HG03460 (cell line): ENCODE measurements around the gene RNH1.
A peak's percentile ranks its signal among the peaks of the same experiment; 100 is the strongest.

Experiments used
- ATAC-seq: cut with Tn5 transposase; IDR thresholded peaks from one replicate; pipeline ENCODE4 v1.9.1; 2021; ENCODE audit not compliant: unreplicated experiment

RNH1 gene

DNA sequence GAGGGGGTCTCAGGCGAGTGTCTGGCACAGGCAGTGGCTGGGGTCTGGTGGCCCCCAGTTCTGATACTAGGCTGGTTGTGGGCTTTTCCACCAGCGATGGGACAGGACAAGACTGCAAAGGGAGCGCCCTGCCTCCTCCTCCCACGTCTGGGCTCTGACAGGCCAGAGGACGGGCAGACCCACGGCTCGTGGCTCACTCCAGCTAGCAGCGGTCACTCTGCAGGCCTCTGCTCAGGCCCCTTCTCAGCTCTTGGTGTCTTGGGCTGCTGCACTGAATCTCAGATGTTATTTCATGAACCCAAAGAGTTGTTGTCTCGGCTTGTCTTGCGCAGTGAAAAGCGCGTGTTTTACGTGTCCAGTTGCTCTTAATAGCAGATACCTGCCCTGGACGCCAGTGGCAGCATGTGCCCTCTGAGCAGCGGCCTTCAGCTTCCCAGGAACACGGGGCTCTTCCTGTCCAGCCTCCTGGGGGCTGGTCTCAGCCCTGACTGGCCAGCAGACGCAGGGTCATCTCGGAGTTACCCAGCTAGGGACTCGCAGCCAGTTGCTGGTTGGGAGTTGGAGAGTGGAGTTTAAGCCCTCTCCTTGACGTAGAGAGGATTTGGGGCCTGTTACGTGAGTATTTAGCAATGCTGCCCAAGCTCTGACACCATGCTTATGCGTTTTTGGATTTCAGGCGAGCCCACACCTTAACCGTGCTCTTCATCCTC, 47.4 kb downstream of the RNH1 start:
- no peak for ATAC-seq

DNA sequence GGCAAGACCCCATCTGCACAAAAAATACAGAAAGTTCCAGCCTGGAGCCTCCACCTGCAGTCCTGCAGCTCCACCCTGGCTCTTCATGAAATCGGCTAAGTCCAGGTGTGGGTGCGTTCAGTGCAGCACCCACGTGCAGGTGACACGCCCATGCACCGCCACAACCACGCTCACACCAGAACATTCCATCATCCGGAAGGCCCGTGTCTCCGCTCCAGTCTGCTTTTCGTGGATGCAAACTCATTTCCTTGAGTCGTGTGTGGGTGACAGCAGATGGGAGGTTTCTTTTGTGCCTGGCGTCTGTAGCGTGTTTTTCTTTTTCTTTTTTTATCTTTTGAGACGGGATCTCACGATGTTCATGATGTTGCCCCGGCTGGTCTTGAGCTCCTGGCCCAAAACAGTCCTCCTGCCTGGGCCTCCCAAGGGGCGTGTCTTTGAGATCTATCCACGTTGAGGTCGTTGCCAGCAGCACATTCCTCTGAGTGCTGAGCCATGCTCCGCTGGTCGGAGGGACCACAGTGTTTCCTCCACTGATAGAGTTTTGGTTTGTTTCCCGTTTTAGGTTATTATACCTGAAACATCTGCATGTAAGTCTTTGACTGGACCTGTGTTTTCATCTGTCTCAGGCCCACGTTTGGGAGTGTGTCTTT, 49.8 kb downstream of the RNH1 start:
- no peak for ATAC-seq

DNA sequence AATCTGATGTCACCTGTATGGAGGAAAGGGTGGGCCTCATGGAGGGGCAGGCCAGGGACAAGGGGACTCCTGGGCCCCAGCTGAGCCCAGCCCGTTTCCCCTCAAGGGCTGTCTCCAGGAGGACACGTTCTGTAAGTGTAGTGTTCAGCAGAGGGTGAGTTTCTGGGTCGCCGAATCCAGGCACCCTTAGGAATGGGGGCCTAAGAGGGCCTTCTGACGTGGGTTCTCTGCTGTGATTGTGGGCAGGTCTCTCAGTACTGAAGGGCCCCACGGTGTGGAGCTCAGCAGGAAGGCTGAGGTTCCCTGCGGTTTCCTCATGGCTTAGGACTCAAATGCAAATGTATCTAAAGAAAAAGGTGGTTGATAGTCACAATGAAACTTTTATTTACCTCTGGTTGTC, 50.5 kb downstream of the RNH1 start:
- no peak for ATAC-seq

DNA sequence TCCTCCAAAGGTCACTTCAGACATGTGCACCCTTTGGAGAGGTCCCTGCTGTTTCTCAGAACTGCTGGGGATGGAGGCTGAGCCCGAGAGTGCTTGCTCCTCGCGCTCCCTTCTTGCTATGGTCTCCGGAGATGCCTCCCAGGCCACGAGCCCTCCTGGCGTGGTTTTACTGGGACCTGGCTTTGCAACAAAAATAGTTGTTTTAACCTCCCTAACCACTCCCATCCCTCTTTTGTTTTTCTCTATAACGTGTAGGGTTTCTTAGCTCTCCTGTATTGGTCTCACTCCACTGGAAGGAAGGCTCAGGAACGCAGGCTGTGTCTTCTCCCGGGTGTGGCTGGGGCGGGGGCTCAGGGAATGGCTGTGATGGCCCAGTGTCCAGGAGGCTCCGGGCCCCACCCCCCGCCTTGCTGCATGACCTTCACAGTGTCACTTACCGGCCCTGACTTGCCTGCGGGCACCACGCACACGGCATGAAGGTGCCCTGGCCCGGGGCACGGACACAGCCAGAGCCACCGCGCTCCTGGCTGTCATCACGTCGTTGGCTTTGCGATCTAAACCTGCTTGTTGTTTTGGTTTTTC, 51.4 kb downstream of the RNH1 start:
- no peak for ATAC-seq

DNA sequence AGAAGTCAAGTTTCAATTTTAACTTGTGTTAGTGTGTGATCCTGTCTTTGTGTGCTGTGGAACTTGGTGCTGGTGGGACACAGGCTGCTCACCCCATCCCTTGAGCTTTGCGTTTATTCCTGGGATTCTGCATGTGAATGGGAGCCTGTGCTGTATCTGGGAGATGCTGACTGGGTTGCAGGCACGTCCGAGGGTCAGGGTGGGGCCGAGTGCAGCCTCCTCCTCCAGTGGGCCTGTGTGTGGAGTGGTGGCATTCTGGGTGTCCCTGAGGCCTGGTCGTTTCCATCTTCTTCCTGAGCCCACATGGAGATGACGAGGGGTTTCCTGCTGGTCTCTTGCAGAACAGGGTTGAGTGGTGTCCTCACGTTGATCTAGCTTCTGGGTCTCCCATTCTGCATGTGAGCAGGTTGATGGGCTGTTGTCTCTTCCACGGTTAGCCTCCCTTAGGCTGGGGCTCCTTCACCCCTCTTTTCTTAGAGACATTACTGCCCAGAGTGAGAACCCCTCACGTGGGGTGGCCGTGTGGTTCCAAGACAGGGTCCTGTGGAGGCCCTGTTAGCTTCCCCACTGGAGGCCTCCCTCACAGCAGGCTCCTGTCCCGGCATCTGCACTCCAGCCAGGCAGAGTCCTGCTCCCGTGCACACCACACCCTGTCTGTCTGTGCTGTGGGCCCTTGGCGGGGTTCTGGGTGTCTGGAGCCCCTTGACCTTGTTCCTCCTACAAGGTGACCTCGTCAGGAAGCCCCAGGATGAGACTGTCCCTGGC, 52.1 kb downstream of the RNH1 start:
- no peak for ATAC-seq

DNA sequence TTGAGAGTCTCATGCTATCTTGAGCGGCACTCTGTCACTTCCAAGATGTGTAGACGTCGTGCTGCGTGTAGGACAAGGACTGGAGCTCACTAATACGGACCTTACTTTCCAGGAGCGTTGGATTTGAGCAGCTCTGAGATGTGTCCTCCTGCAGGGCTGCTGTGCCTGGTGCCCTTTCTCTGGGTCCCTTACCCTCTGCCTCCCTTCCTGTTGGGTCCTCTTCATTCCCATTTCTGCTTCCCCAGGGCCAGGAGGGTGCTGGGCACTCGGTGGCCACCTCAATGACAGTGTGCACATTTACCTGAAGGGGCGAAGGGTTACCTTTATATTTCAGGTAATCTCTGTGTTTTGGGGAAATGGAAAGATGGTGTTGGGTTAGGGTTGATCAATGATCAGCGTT, 53.0 kb downstream of the RNH1 start:
- no peak for ATAC-seq

DNA sequence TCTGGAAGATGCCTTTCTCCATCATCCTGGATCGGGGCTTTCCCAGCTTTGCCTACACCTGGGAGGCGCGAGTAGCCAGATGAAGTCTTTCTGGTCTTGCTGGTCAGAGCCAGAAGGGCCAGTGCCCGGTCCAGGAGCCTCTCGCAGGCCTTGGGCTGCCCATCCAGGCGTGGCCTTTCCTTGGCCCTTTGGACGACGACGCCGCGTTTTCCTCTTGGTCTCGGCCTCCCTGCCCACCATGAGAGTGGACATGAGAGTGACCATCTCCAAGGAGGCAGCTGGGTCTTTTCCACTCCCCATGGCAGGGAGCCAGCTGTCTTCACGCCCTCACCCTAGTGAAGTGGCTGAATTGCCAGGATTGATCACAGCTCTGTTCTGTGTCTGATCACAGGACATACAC, 53.5 kb downstream of the RNH1 start:
- no peak for ATAC-seq

DNA sequence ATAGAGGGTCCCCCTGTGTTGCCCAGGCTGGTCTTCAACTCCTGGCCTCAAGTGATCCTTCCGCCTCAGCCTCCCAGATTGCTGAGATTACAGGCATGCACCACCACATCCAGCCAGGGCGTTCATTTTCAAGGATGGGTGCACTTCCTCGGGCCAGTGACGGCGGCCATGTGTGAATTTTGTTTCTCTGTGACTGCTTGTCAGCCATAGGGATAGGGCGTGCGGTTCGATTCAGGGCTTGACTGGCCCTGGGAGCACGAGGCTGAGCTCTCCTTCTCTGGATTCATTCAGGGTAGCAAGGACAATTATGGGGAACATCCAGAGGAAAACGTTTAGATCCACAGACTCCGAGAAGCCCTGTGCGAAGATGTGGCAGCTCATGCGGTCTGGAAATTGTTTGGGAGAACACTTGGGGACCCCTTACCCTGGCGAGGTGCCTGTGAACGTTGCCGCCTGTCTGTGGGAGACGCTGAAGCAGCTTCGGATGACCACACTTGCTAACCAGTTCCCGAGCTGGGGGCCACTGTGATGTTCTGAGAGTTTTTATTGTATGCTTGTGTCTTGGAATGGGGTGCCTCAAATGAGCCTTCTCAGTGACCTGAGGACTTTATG, 54.0 kb downstream of the RNH1 start:
- no peak for ATAC-seq

DNA sequence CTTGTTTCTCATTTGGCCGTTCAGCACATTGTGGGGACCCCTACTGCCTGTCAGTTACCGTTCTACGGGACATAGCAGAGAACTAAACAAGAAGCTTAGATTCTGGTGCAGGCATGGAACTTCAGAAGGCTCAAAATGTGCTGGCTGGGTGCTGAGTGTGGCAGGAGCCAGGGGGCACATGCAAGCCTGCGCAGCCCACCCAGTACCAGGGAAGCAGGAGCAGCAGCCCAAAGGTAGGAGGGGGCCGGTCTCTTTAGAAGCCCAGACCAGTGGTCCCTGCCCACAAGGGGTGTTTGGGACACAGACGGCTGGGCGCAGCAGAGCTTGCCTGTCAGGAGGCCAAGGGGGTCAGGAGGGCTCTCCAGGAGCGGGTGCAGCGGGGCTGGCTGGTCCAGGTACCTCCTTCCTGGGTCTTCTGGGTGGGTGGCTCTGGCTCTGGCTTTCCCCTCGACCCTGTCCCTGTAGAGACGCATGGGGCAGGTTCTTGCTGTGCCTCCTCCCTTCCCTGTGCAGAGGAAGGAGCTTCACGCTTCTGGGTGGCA, 54.8 kb downstream of the RNH1 start:
- ATAC-seq, result no peak

DNA sequence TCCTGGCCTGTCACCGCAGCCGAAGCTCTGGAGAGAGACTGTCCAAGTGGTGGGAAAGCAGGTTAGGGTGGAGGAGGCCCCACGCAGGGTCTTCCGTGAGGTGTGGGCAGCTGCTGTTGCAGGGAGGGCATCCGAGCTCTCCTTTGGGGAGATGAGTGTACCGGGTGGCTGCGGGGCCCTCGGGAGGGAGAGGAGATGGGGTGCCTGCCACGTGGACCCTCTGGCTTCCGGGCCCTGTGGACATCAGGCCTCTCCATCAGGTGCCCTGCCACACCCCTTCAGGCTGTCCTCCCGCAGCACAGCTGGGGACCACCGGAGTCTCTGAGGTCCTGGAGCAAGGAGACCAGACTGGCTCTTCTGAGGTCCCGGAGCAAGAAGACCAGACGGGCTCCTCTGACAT, 55.3 kb downstream of the RNH1 start:
- ATAC-seq, result no peak

DNA sequence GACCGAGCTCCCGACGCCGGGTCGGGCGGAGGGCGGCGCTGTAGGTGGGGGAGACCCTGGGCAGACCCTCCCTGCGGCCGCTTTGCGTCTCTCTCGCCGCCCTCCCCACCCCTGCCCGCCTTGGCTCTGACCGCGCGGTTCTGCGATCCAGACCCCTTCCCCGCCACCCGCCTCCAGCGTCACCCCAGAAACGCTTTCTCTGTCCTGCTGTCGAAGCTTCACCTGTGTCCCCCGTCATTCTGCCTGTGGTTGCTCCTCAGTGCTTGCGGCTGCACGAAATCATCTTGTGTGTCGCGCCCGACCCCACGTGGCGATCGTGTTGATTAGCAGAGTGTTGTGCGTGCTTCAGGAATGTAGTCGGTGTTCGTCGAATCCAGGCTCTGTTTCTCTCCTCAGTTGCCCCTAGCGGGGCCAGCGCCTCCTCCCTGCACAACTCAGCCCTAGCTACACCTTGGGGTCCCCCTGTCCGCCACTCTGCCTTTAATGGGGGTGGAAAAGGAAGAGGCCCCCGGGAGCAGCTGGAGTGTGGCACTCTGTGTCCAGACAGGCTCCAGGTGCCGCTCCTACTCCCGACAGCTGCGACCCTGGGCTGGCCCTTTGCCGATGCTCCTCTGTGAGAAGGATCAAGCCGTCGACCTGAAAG, 56.1 kb downstream of the RNH1 start:
- ATAC-seq, result no peak

DNA sequence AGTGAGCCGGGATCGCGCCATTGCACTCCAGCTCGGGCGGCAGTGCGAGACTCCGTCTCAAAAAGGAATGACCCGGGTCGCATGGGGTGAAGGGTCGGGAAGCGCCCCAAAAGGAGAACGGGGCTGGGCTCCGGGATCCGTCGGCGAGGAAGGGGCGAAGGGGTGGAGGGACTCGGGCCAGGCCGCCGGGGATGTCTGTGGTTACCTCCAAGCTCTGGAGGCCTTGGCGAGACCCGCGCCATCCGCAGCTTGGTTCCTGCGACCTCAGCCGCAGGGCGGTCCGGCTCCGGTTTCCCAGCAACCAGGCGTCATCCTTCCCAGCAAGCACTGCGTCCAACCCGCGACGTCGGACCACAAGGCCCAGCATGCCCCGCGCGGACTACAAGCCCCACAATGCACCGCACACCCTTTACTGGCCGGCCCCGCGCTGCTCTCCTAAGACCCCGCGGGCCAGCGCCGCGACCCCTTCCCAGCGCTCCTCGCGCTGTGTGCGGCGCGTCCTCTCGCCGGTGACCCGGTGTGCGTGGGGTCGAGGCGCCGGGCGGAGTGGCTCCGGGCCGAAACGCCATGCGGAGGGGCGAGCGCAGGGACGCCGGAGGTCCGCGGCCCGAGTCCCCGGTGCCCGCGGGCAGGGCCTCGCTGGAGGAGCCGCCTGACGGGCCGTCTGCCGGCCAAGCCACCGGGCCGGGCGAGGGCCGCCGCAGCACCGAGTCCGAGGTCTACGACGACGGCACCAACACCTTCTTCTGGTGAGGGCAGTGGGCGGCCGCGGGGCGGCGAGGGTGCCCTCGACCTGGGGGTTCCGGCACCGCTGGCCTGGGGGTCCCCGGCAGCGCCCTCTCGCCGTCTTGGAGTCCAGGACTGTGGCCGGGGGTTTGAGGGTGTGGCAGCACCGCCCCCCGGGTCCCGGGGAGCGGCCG, 56.9 kb downstream of the RNH1 start, which contains the start of gene PTDSS2:
TSS of gene PTDSS2 (plus strand) at position 391 of the 920 bp plus-strand sequence. CDS start at position 568, 177 bp downstream.
- peak; percentile 76 for ATAC-seq

DNA sequence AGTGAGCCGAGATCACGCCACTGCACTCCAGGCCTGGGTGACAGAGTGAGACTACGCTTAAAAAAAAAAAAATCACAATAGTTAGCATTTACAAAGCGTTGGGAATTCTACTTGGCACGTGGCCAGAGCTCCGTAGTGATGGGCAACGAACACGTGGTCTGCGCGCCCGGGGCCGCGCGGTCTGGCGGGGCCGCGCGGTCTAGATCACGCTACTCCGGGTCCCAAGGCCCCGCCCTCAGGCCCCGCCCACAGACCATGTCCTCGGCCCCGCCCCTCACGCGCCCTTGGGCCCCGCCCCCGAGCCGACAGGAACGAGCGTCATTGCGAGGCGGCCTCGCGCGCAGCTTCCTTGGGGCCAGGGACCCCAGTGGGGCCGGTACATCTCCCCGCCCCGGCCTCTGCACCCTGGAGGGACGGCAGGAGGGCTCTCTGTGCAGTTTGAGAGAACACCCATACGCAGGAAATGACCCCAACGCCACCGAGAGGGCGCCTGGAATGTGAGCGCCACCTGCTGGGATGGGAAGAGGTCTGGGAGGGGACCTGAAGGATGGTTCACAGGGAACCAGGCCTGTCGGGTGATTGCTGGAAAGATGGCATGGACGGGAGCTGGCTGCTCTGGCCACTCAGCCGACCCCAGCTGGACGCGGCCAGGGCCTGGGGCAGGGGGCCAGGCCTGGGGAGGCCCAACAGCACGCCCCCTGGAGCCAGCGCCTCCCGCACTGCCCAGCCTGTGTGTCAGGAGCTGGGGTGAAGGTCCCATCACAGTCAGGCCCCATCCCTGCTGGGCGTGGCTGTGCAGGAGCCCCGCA, 58.9 kb downstream of the RNH1 start:
- ATAC-seq, result peak; percentile 35

DNA sequence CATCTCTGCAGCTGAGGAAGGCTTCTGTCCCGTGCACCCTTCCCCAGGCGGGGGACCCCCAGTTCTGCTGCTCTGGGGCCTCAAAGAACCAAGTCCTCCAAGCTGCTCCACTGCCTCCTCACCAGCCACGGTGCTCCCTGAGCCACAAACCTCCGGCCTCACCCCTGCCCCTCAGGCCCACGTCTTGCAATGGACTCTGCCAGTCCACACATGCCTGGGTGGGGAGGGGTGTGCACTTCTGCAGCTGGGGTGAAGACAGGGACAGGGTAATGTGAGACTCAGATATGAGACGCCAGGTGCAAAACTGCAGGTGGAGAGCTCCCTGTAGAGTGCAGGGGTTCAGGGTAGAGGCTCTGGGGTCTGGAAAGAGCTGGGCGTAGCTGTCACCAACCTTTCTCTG, 60.2 kb downstream of the RNH1 start:
- no peak for ATAC-seq

DNA sequence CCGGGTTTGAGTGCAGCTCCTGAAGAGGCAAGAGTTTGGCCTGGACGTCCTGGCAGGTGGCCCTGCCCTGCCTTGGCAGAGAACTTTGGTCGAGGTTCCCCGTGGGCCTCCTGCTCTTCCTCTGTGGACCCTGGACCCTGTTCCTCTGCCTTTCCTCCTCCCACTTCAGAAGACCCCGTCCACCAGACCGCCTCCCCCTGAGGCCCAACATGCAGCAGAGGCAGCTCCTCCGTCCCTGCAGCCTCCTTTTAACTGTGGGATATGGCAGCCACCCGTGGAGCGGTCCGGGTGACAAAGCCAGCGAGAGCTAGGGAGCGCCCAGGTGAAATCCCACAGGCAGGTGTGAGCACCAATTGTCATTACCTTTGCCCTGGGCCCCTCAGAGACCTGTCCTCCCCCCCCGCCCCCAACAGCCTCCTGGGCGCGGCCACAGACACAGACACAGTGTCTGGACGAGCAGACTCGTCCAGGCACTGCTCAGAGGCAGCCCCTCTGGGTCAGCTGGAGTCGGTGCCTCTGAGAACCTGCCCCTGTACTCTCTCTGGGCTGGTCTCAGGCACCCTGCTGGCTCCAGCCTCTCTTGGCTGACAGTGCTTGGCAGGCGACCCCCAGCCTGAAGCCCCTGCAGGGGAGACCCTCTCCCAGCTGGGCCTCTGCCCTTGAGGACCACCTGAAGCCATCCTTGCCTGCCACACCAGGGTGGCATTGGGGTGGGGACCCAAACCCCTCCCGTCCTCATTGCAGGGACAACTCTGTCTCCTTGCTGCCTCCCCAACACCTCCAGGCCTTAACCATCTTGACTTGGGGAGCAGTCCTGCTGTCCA, 61.1 kb downstream of the RNH1 start:
- no peak for ATAC-seq
